HG02852 (cell line): ENCODE measurements around the gene RASD1.

Experiments used
- ATAC-seq: cut with Tn5 transposase; IDR thresholded peaks from one replicate; pipeline ENCODE4 v1.9.1; 2021; ENCODE audit warnings: mild to moderate bottlenecking, moderate library complexity; ENCODE audit not compliant: unreplicated experiment

RASD1 gene

DNA sequence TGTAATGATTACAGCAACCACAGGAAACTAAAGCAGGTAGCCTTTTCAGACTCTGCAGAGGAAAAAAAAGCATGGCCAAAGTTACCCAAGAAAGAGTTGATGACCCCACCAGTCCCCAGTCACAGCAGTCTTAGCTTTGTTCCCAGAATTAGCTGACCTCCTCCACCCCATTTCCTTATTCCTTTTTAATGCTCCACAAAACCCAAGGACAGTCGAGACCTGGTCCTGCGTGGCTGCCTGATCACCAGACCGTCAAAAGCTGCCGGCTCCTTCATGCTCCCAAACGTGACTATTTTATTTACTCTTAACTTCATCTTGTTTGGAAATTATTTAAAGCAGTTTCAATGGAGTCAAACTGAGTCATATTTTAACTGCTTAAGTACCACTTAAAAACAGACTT lies 48.1 kb downstream of the RASD1 start:
- ATAC-seq, result no peak

DNA sequence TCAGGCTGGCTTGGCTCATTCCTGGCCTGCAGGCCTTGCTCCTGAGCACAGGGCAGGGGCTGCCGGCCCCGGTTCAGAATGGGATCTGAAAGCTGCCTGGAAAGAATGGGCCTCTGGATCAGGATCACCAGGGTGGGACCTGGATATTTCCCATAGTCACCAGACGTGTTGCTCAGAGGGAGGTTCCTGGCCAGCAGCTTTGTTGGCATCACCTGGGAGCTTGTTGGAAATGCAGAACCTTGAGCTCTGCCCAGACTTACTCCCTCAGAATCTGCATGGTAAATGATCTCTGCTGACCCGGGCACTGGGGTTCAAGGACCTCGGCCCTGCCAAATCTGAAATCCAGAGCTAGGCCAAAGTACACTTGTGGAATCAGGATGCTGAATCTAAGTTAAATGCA lies 48.9 kb downstream of the RASD1 start:
- ATAC-seq, result no peak

DNA sequence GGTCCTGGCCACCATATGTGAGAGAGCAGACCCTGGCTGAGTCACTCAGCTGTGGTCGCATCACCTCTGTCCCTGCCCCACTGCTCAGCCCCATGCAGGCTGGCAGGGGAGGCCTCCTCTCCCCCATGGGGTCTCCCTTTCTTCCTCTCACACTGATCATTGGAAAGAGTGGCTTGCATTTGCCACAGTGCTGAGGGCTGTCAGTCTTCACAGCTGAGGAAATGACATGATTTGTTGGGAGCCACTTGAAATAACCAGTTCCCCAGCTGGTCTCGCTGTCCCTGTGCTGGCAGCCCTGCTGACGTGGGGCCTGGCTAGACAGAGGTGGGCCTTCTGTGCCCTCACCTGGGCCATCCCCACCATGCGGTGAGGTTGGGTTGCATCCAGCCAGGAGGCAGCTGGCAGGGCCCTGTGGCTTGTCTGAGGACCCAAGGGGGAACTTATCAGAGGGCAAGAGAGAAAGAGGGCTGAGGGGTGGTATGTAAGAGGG lies 49.5 kb downstream of the RASD1 start:
- no peak for ATAC-seq

DNA sequence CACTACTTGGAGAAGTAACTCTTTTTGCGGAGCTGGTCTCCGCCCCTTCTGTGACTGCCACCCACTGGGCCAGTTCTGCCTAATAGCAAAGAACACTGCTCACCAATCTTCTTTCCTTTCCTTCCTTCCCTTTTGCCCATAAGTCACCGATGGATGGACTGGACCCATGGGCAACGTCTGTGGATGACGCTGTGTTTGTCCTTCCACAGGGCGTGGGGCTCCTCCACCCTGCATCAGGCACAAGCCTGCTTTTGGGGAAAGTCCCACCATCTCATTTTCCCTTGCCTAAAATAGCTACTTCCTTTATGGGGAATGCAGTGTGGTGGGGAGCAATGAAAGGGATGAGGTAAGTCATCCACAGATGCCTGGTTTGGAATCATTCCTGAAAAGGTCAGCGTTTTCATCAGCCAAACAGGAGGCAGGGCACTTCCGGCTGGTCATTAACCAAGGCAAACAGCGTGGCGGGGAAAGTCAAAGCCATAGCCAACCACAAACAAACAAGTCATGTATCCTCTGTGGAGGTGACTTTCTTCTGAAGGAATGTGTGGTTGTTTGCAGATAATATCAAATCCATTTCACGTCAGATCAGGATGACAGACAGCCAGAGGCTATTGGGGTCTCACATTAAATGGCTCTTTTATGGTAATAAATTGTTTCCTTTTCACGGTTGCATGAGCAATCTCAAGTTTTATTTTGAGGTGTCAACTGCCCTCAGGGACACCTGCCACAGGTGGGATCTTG lies 50.1 kb downstream of the RASD1 start:
- ATAC-seq, result no peak

DNA sequence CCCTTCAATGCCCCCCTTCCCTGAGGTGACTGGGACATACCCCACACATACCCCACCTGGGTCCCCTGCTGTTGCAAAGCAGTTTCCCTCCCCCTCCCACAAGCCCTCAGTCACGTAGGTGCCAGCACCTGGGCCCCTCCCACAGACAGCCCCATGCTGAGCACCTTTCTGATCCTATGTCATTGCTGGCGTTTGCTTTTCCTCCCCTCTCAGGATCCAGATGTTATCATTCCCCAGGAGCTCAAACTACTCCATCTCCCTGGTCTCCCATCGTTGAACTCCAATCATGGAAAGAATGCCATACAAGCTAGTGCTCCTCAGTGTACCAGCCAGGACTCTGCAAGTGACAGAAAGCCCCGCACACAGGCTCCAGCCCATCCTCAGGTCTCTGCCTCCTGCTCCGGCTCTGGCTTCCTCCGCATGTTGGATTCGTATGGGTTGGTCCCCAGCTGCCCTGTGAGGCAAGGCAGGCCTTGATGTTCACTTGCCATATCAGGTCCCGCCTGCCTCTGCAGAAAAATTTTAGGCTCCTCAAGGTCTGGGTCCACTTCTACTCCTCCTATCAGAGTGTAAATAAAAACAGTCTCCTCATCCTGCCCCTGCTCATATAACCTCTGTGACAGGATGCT lies 50.8 kb downstream of the RASD1 start:
- ATAC-seq, result no peak
